GM12878 (cell line): Measurements from ENCODE around the gene SCAND1.

Experiments
- CBFB ChIP-seq: IDR thresholded peaks from 2 replicates; pipeline ENCODE4 v1.6.1; 2016; ENCODE audit warnings: antibody characterized with exemption, low read depth
- CHD4 ChIP-seq: fragments of 200-600 bp; sonication (generic); IDR thresholded peaks from 2 replicates; pipeline ENCODE4 v1.6.1; 2016; ENCODE audit warnings: mild to moderate bottlenecking
- EP300 ChIP-seq, 2 experiments: fragments of 150-350 bp in 1 of 2; IDR thresholded peaks; 2 replicates each; pipeline ENCODE4 v1.6.1; 2011 to 2012; ENCODE audit warnings: low read depth in 2 of 2, low read length in 2 of 2, borderline replicate concordance in 1 of 2, improper control_type of control experiment in 1 of 2, inconsistent platforms in 1 of 2; ENCODE audit not compliant: control insufficient read depth in 1 of 2
- GABPA ChIP-seq: IDR thresholded peaks from 2 replicates; pipeline ENCODE4 v1.6.1; 2014; ENCODE audit warnings: antibody characterized with exemption, low read depth, mild to moderate bottlenecking, inconsistent platforms
- JUND ChIP-seq: IDR thresholded peaks from 2 replicates; pipeline ENCODE4 v1.6.1; 2012; ENCODE audit warnings: low read depth, mild to moderate bottlenecking, low read length, improper control_type of control experiment, moderate library complexity
- POLR2A ChIP-seq: IDR thresholded peaks from 2 replicates; pipeline ENCODE4 v1.6.1; 2011; ENCODE audit warnings: low read depth, mild to moderate bottlenecking, low read length
- SIN3A ChIP-seq: IDR thresholded peaks from 2 replicates; pipeline ENCODE4 v1.6.1; 2012; ENCODE audit warnings: low read depth, low read length, improper control_type of control experiment
- SMC3 ChIP-seq: IDR thresholded peaks from 2 replicates; pipeline ENCODE4 v1.6.1; 2011; ENCODE audit warnings: low read length, improper control_type of control experiment, borderline replicate concordance
- SP1 ChIP-seq: IDR thresholded peaks from one replicate; pipeline ENCODE4 v1.6.1; 2011; ENCODE audit warnings: low read depth, low read length
- ZZZ3 ChIP-seq: IDR thresholded peaks from 2 replicates; pipeline ENCODE4 v1.6.1; 2011; ENCODE audit warnings: low read depth; ENCODE audit not compliant: control insufficient read depth, insufficient read length
- TF ChIP-seq, protein P1 (sequence below): IDR thresholded peaks from 2 replicates; pipeline ENCODE4 v1.6.1; 2012; ENCODE audit warnings: low read depth, low read length, improper control_type of control experiment
- TF ChIP-seq, protein P2 (sequence below), 3 experiments: IDR thresholded peaks in 2 of 3; conservative IDR thresholded peaks in 1 of 3; 2 replicates each; pipeline ENCODE4 v1.5.1; 2011; ENCODE audit warnings: low read depth in 3 of 3, low read length in 3 of 3, mild to moderate bottlenecking in 3 of 3, control low read depth in 2 of 3, moderate library complexity in 2 of 3, inconsistent platforms in 1 of 3, mixed read lengths in 1 of 3; ENCODE audit not compliant: control insufficient read depth in 2 of 3, insufficient read depth in 1 of 3; ENCODE audit errors: extremely low read depth in 1 of 3

DNA sequence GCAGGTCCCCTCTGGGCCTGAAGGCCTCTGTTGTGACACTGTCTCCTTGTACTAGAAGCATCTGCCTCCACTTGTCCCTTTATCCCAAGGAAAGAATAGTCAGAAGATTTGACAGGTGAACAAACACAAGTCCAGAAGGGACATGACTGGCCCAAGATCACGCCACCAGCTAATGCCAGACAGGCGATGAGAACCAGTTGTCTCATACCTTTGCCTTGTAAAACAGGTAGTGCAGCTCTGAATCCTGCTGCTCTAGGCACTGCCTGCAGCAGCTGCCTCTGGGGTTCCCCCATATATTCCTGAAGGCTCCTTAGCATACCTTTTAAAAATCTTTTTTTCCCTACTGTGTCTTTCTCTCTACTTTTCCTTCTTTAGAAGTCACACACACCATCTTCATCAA is 25.0 kb downstream of the SCAND1 start:
- TF ChIP-seq GABPA (no peak), SP1 (no peak), EP300 (IDR thresholded peaks at IDR 0.05; ENCODE audit: borderline replicate concordance in 1 of 2, control insufficient read depth in 1 of 2, low read depth in 2 of 2, low read length in 2 of 2) (no peak), SMC3 (no peak), ZZZ3 (no peak), SIN3A (no peak), CBFB (no peak), JUND (no peak), POLR2A (no peak), CHD4 (no peak)
- TF ChIP-seq, protein P1, sequence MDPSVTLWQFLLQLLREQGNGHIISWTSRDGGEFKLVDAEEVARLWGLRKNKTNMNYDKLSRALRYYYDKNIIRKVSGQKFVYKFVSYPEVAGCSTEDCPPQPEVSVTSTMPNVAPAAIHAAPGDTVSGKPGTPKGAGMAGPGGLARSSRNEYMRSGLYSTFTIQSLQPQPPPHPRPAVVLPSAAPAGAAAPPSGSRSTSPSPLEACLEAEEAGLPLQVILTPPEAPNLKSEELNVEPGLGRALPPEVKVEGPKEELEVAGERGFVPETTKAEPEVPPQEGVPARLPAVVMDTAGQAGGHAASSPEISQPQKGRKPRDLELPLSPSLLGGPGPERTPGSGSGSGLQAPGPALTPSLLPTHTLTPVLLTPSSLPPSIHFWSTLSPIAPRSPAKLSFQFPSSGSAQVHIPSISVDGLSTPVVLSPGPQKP: no peak
- TF ChIP-seq, protein P2, sequence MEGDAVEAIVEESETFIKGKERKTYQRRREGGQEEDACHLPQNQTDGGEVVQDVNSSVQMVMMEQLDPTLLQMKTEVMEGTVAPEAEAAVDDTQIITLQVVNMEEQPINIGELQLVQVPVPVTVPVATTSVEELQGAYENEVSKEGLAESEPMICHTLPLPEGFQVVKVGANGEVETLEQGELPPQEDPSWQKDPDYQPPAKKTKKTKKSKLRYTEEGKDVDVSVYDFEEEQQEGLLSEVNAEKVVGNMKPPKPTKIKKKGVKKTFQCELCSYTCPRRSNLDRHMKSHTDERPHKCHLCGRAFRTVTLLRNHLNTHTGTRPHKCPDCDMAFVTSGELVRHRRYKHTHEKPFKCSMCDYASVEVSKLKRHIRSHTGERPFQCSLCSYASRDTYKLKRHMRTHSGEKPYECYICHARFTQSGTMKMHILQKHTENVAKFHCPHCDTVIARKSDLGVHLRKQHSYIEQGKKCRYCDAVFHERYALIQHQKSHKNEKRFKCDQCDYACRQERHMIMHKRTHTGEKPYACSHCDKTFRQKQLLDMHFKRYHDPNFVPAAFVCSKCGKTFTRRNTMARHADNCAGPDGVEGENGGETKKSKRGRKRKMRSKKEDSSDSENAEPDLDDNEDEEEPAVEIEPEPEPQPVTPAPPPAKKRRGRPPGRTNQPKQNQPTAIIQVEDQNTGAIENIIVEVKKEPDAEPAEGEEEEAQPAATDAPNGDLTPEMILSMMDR (IDR thresholded peaks at IDR 0.05 in 2 of 3, conservative IDR thresholded peaks at IDR 0.05 in 1 of 3; ENCODE audit: control insufficient read depth in 2 of 3, extremely low read depth in 1 of 3, insufficient read depth in 1 of 3, low read depth in 3 of 3, low read length in 3 of 3): no peak
